Right lobe of liver (tissue), 6 donors: ENCODE measurements around the gene RIMS4. TPM values are rescaled to one million over a fixed set of nuclear protein-coding genes. Genes with fewer than 3 reads are reported as not detected.
"Not testable (repeated sequence)": the region's sequence is repeated elsewhere in the genome, so short reads cannot be mapped to it uniquely, and the experiment has no call there.

ENCODE experiments used
- ATAC-seq, 4 donors: fragments of 200-7000 bp; cut with Tn5 transposase; one replicate each; pipeline ENCODE4 v1.9.1; 2020; ENCODE audit warnings: mild to moderate bottlenecking in 4 of 4, moderate library complexity in 4 of 4
- DNase-seq, 3 donors: peaks; one replicate each; pipeline ENCODE4 v3.0.0-alpha.2; 2020
- H3K27ac ChIP-seq, 3 donors: fragments of 200-600 bp; one replicate each; pipeline ENCODE4 v1.8.0; 2022
- H3K27me3 ChIP-seq, 2 donors: fragments of 200-600 bp; one replicate each; pipeline ENCODE4 v1.8.0; 2022
- H3K36me3 ChIP-seq, 4 donors: fragments of 200-600 bp; sonication (generic) in 1 of 4; one replicate each; pipeline versions ENCODE4 v1.5.1 to v1.8.0; 2017 to 2022; ENCODE audit warnings: control low read depth in 1 of 4
- H3K4me1 ChIP-seq, 4 donors: fragments of 200-600 bp; sonication (generic) in 1 of 4; one replicate each; pipeline versions ENCODE4 v1.5.1 to v1.8.0; 2017 to 2022; ENCODE audit warnings: control low read depth in 1 of 4
- H3K4me3 ChIP-seq, 3 donors: fragments of 200-600 bp; one replicate each; pipeline ENCODE4 v1.8.0; 2022
- H3K9me3 ChIP-seq, 4 donors: fragments of 200-600 bp; sonication (generic) in 1 of 4; one replicate each; pipeline versions ENCODE4 v1.5.1 to v1.8.0; 2017 to 2022; ENCODE audit warnings: control low read depth in 1 of 4
- CTCF ChIP-seq, 4 donors: fragments of 200-600 bp in 3 of 4; fragments of 450-650 bp in 1 of 4; IDR thresholded peaks; one replicate each; pipeline versions ENCODE4 v1.5.1 to v1.8.0; 2016 to 2022; ENCODE audit warnings: antibody characterized with exemption in 4 of 4, mild to moderate bottlenecking in 2 of 4
- POLR2A ChIP-seq: fragments of 450-650 bp; IDR thresholded peaks from one replicate; pipeline ENCODE4 v1.6.1; 2017; ENCODE audit warnings: antibody characterized with exemption, mild to moderate bottlenecking
- WGBS: methylation state at CpG from one replicate; pipeline ENCODE4 v1.1.6; 2018; ENCODE audit warnings: low coverage, low lambda C conversion rate; ENCODE audit not compliant: insufficient coverage; ENCODE audit errors: missing lambda C conversion rate; 5-methylcytosine and 5-hydroxymethylcytosine counted together
- intact Hi-C, 2 donors: fragments of 100-400 bp; cut with DNase I; formaldehyde crosslinking; loops; one replicate each; pipeline versions ENCODE4 v1.11.2 to v1.14.1; 2022
- total RNA-seq, 6 experiments: library from RNA; depleted of rRNA in 2 of 6; stranded (reverse); fragments of >200 nt in 2 of 6; fragmentation: NEBNext Ultra II Directional in 3 of 6; extraction: Animal tissue kit (Norgen Biotek cat#: 25700) in 3 of 6; gene quantifications; one replicate each; pipeline versions ENCODE4 v1.1.0 to v1.2.4, GENCODE V29; 2016 to 2023
- donor health status: DM: no; HTN: yes; CAD: no.
- donor health status: DM: no; HTN: no; CAD: no.
- donor health status: DM: no; HTN: no; CAD: no.
- donor health status: DM: no; HTN: yes; CAD: no.
- donor health status: DM: no; HTN: yes; CAD: no.

RIMS4 gene
- total RNA-seq, 6 experiments from 2014 or later: not detected

GRCh38 chr20:44830523-44830922 is 20.2 kb upstream of the RIMS4 start:
- no peak for TF ChIP-seq CTCF (IDR thresholded peaks at IDR 0.05)
- no peak for TF ChIP-seq POLR2A

GRCh38 chr20:44829688-44830087 is 19.3 kb upstream of the RIMS4 start:
- H3K27me3 ChIP-seq: no peaks in the 10 kb centered on the region
- ATAC-seq: no peak
- 68% methylated on average over 5 of the region's 5 CpGs for WGBS
- DNase-seq: no peak
- H3K4me1 ChIP-seq: no peaks in the 10 kb centered on the region
- TF ChIP-seq POLR2A (no peak), CTCF (IDR thresholded peaks at IDR 0.05) (no peak)
- intact Hi-C loops: no loop called here
- no peaks in the 10 kb centered on the region for H3K36me3 ChIP-seq
- no peaks in the 10 kb centered on the region for H3K9me3 ChIP-seq
- H3K4me3 ChIP-seq: no peak overlapping the region
- no peak overlapping the region for H3K27ac ChIP-seq

More at GRCh38 chr20:44830523-44830922, 20.2 kb upstream of the RIMS4 start:
- H3K27me3 ChIP-seq: no peaks in the 10 kb centered on the region
- no peak overlapping the region for H3K4me3 ChIP-seq
- no peaks in the 10 kb centered on the region for H3K9me3 ChIP-seq
- H3K36me3 ChIP-seq: no peaks in the 10 kb centered on the region
- no peaks in the 10 kb centered on the region for H3K4me1 ChIP-seq
- ATAC-seq (no peak), DNase-seq (no peak)
- intact Hi-C loops: no loop called here
- H3K27ac ChIP-seq: no peak overlapping the region

- 39% methylated on average over 2 of the region's 2 CpGs for WGBS
- Histone ChIP-seq H3K27ac (no peak overlapping the region), H3K4me3 (no peak overlapping the region), H3K4me1 (no peaks in the 10 kb centered on the region), H3K9me3 (no peaks in the 10 kb centered on the region), H3K36me3 (no peaks in the 10 kb centered on the region), H3K27me3 (no peaks in the 10 kb centered on the region)
- no peak for TF ChIP-seq POLR2A
- TF ChIP-seq CTCF (IDR thresholded peaks at IDR 0.05): no peak
- intact Hi-C loops: no loop called here
- DNase-seq: no peak
- ATAC-seq: no peak
Observed at GRCh38 chr20:44828640-44829039, 18.3 kb upstream of the RIMS4 start.

- TF ChIP-seq CTCF (IDR thresholded peaks at IDR 0.05) (no peak), POLR2A (no peak)
- 11% methylated on average over 1 of the region's 1 CpG for WGBS
- ATAC-seq (no peak), DNase-seq (no peak)
- Histone ChIP-seq H3K4me3 (no peak overlapping the region), H3K4me1 (no peaks in the 10 kb centered on the region), H3K36me3 (no peaks in the 10 kb centered on the region), H3K9me3 (no peaks in the 10 kb centered on the region), H3K27ac (no peak overlapping the region), H3K27me3 (no peaks in the 10 kb centered on the region)
- intact Hi-C loops: no loop called here
Observed at GRCh38 chr20:44827401-44827800, 17.1 kb upstream of the RIMS4 start.

GRCh38 chr20:44821576-44821975 is 11.2 kb upstream of the RIMS4 start:
- H3K4me3 ChIP-seq, H3K27me3 ChIP-seq, H3K4me1 ChIP-seq, DNase-seq, ATAC-seq, H3K27ac ChIP-seq, intact Hi-C loops, H3K9me3 ChIP-seq, H3K36me3 ChIP-seq: not testable (repeated sequence)
- WGBS: 79% methylated on average over 5 of the region's 6 CpGs
